Ovary (tissue), 9 donors: ENCODE data around the gene OSER1. TPM values are rescaled to one million over a fixed set of nuclear protein-coding genes. Genes with fewer than 3 reads are reported as not detected.
"Not testable (repeated sequence)": the region's sequence is repeated elsewhere in the genome, so short reads cannot be mapped to it uniquely, and the experiment has no call there.

ENCODE experiments used
- DNase-seq, 5 donors: peaks; one replicate each; pipeline ENCODE4 v3.0.0-alpha.2; 2019 to 2020
- H3K27ac ChIP-seq, 2 donors: fragments of 200-600 bp; one replicate each; pipeline versions ENCODE4 v1.5.1 to v1.8.0; 2019 to 2022
- H3K27me3 ChIP-seq: fragments of 200-600 bp; one replicate; pipeline ENCODE4 v1.8.0; 2022
- H3K36me3 ChIP-seq: fragments of 200-600 bp; sonication (generic); one replicate; pipeline ENCODE4 v1.5.1; 2019
- H3K4me1 ChIP-seq: one replicate; pipeline ENCODE4 v1.8.1; 2013; ENCODE audit warnings: mild to moderate bottlenecking, moderate library complexity; ENCODE audit not compliant: insufficient read depth
- H3K4me3 ChIP-seq: fragments of 200-600 bp; sonication (generic); one replicate; pipeline ENCODE4 v1.5.1; 2017
- H3K9me3 ChIP-seq, 2 donors: fragments of 200-600 bp in 1 of 2; sonication (generic) in 1 of 2; one replicate each; pipeline versions ENCODE4 v1.5.1 to v1.8.1; 2013 to 2019; ENCODE audit warnings: mild to moderate bottlenecking in 1 of 2, moderate library complexity in 1 of 2
- EP300 ChIP-seq: sonication (generic); formaldehyde crosslinking; IDR thresholded peaks from one replicate; pipeline ENCODE4 v1.6.1; 2017; ENCODE audit warnings: antibody characterized with exemption
- POLR2A ChIP-seq: fragments of 450-650 bp; IDR thresholded peaks from one replicate; pipeline ENCODE4 v1.6.1; 2017; ENCODE audit warnings: antibody characterized with exemption, mild to moderate bottlenecking, moderate library complexity
- WGBS, 3 donors: extraction: QIAGEN DNeasy Blood & Tissue Kit in 1 of 3; methylation state at CpG; one replicate each; pipeline versions ENCODE4 v1.1.5 to v1.1.7; 2013 to 2017; 5-methylcytosine and 5-hydroxymethylcytosine counted together
- intact Hi-C, 4 donors: fragments of 100-400 bp; cut with DNase I; formaldehyde crosslinking; loops; one replicate each; pipeline versions ENCODE4 v1.11.0 to v1.15.1; 2022 to 2023
- polyA plus RNA-seq, 2 donors: library from polyadenylated mRNA; stranded (reverse); fragments of 200-250 nt in 1 of 2; fragments of 350-450 nt in 1 of 2; fragmentation: Illumina TruSeq in 1 of 2; extraction: RNeasy Lipid Tissue Mini Kit (QIAGEN cat#74804) in 1 of 2; gene quantifications; one replicate each; pipeline ENCODE4 v1.2.3, GENCODE V29; 2013 to 2014
- total RNA-seq, 7 donors: library from RNA; depleted of rRNA in 2 of 7; stranded (reverse); fragments of >200 nt in 2 of 7; fragmentation: NEBNext Ultra II Directional in 3 of 7; extraction: Animal tissue kit (Norgen Biotek cat#: 25700) in 3 of 7; gene quantifications; one replicate each; pipeline versions ENCODE4 v1.1.0 to v1.2.4, GENCODE V29; 2016 to 2023
- TF ChIP-seq, protein P1 (sequence below), 3 donors: fragments of 450-650 bp in 2 of 3; fragments of 200-600 bp in 1 of 3; IDR thresholded peaks; one replicate each; pipeline versions ENCODE4 v1.5.1 to v1.8.0; 2016 to 2022; ENCODE audit warnings: antibody characterized with exemption in 3 of 3, mild to moderate bottlenecking in 1 of 3
- donor health status: DM: no; HTN: no; CAD: no; lungs with moderate emphysema.
- donor health status: DM: no; HTN: no; CAD: no.
- donor health status: Bipolar disorder and iron deficiency.
- donor health status: DM: yes; HTN: yes; CAD: no.
- donor health status: DM: no; HTN: no; CAD: no.
- donor health status: DM: yes; HTN: yes; CAD: no.

Gene OSER1
- total and polyA plus RNA-seq, 9 donors = 27.7 to 55.3 (median 39.5) TPM

- DNase-seq = no peak
- Histone ChIP-seq H3K27ac (no peak overlapping the region), H3K4me3 (no peak overlapping the region), H3K27me3 (no peaks in the 10 kb centered on the region), H3K36me3 (no peaks in the 10 kb centered on the region), H3K9me3 (no peaks in the 10 kb centered on the region), H3K4me1 (no peaks in the 10 kb centered on the region)
- 96 to 100% (median 98%) methylated on average over 2 of the region's 2 CpGs for WGBS, 3 donors
- intact Hi-C loops = loop anchor here in 1 of 4 donors (10.0 kb wide), 1 partner anchor 1111 kb away; no protein-coding TSS in a partner anchor
- TF ChIP-seq, protein P1, sequence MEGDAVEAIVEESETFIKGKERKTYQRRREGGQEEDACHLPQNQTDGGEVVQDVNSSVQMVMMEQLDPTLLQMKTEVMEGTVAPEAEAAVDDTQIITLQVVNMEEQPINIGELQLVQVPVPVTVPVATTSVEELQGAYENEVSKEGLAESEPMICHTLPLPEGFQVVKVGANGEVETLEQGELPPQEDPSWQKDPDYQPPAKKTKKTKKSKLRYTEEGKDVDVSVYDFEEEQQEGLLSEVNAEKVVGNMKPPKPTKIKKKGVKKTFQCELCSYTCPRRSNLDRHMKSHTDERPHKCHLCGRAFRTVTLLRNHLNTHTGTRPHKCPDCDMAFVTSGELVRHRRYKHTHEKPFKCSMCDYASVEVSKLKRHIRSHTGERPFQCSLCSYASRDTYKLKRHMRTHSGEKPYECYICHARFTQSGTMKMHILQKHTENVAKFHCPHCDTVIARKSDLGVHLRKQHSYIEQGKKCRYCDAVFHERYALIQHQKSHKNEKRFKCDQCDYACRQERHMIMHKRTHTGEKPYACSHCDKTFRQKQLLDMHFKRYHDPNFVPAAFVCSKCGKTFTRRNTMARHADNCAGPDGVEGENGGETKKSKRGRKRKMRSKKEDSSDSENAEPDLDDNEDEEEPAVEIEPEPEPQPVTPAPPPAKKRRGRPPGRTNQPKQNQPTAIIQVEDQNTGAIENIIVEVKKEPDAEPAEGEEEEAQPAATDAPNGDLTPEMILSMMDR (IDR thresholded peaks at IDR 0.05) = no peak
- no peak for TF ChIP-seq POLR2A
- TF ChIP-seq EP300 = no peak
These were observed 25.1 kb upstream of the OSER1 start for GRCh38 chr20:44235702-44236101.

DNA sequence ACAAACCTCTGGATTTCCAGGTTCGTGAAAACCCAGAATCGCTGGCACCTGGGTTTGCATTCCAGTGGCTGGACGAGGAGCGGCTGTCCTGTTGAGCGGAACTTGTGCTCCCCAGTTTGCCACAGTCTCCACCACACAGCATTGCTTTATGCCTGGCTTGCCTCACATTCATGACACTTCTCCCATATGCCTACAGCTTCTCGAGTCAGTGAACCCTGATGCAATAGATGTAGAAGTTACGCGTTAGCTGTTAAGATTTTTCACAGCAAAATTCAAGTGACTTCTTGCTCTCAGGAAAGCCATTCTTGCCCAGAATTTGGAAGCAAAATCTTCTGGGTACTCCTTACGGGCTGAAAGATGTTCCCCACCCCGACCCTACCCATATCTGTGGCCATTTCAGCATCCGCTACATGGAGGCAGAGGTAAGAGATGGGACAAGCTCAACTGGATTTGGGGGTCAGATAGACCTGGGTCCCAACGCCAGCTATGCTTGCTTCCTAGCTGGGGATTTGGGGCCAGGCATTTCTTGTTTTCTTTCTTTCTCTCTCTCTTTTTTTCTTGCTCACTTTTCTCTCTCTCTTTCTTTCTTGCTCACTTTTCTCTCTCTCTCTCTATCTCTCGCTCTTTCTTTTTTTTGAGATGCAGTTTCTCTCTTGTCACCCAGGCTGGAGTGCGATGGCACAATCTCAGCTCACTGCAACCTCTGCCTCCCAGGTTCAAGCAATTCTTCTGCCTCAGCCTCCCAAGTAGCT, 24.2 kb upstream of the OSER1 start:
- Histone ChIP-seq H3K4me3 (no peak overlapping the region), H3K36me3 (no peaks in the 10 kb centered on the region), H3K4me1 (no peaks in the 10 kb centered on the region), H3K9me3 (no peaks in the 10 kb centered on the region), H3K27me3 (no peaks in the 10 kb centered on the region), H3K27ac (no peak overlapping the region)
- 90 to 93% (median 92%) methylated on average over 14 of the region's 14 CpGs for WGBS, 3 donors
- no peak for DNase-seq
- TF ChIP-seq EP300 = no peak
- TF ChIP-seq, protein P1 (IDR thresholded peaks at IDR 0.05) = no peak
- no peak for TF ChIP-seq POLR2A
- intact Hi-C loops = loop anchor here in 1 of 4 donors (10.0 kb wide), 1 partner anchor 1110 kb away; no protein-coding TSS in a partner anchor

DNA sequence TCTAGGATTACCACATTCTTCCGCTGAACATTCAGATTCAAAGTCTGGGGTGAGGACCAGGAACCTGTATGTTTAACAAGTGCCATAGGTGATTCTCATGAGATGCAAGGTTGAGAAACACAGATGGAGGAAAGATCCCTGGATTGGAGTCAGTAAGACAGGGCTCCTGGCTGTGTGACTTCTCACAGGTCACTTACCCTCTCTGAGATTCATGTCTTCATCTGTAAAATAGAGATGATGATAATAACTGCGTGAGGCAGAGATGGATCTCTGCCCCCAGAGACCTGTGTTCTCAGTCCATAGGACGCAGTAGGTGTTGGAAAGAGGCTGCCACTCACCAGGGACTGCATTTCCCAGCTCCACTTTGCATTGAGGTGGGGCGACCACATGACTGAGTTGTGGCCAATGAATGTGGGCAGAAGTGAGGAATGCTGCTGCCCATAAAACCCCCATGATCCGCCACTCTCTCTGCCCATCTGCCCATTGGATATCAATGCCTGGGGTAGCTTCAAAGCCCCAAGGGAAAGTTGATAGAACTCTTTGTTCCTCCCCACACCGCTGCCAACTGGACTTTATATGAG, 23.0 kb upstream of the OSER1 start:
- TF ChIP-seq POLR2A (no peak), EP300 (no peak)
- TF ChIP-seq, protein P1 (IDR thresholded peaks at IDR 0.05) = no peak

DNA sequence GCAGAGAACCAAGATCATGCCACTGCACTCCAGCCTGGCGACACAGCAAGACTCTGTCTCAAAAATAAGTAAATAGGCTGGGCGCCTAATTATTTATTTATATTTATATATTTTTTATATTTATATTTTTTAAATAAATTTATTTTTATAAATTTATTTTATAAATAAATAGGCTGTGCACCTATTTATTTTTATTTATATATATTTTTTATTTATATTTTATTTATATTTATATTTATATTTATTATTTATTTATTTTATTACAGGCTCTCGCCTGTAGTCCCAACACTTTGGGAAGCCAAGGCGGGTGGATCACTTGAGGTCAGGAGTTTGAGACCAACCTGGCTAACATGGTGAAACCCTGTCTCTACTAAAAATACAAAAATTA, 21.9 kb upstream of the OSER1 start:
- DNase-seq, H3K4me1 ChIP-seq, H3K27ac ChIP-seq, H3K27me3 ChIP-seq, H3K36me3 ChIP-seq, H3K9me3 ChIP-seq, H3K4me3 ChIP-seq: not testable (repeated sequence)
- intact Hi-C loops = loop anchor here in 1 of 4 donors (10.0 kb wide), 1 partner anchor 1108 kb away; no protein-coding TSS in a partner anchor
- 94 to 97% (median 96%) methylated on average over 4 of the region's 4 CpGs for WGBS, 3 donors

More for the DNA sequence above, 23.0 kb upstream of the OSER1 start:
- no peaks in the 10 kb centered on the region for H3K4me1 ChIP-seq
- no peak overlapping the region for H3K4me3 ChIP-seq
- no peaks in the 10 kb centered on the region for H3K9me3 ChIP-seq
- whole genome bisulfite sequencing, 3 donors = 90 to 96% (median 92%) methylated on average over 6 of the region's 6 CpGs
- no peaks in the 10 kb centered on the region for H3K27me3 ChIP-seq
- intact Hi-C loops = loop anchor here in 1 of 4 donors (10.0 kb wide), 1 partner anchor 1109 kb away; no protein-coding TSS in a partner anchor
- no peaks in the 10 kb centered on the region for H3K36me3 ChIP-seq
- no peak overlapping the region for H3K27ac ChIP-seq
- no peak for DNase-seq
